ENCODE measurements around the gene MED17.

GRCh38 chr11:93842461-93842860, 58.4 kb downstream of the MED17 start:
- TF ChIP-seq CTCF (IDR thresholded peaks at IDR 0.05 in 8 of 11, conservative IDR thresholded peaks at IDR 0.05 in 3 of 11) (no peak), POLR2AphosphoS5 (IDR thresholded peaks at IDR 0.05) (no peak)
